Measurements from ENCODE around the gene ZIC2. TPM values are rescaled to one million over a fixed set of nuclear protein-coding genes. Genes with fewer than 3 reads are reported as not detected.

ZIC2 gene
- total and polyA plus RNA-seq, 2 experiments from 2014 or later, result not detected

- no peaks in the 10 kb centered on the region for H3K36me3 ChIP-seq (ENCODE audit: low read depth)
- WGBS, 2 experiments (ENCODE audit: low coverage in 1 of 2, low lambda C conversion rate in 2 of 2, missing lambda C conversion rate in 2 of 2), result 10 to 11% methylated on average over 18 to 49 of the region's 55 CpGs
- no peak overlapping the region for H3K4me3 ChIP-seq
- DNase-seq, result no peak
- no peaks in the 10 kb centered on the region for H3K79me2 ChIP-seq (ENCODE audit: insufficient read depth)
- no peak overlapping the region for H3K27ac ChIP-seq
- H3K4me1 ChIP-seq (ENCODE audit: insufficient read depth), result no peaks in the 10 kb centered on the region
- no peaks in the 10 kb centered on the region for H3K9me3 ChIP-seq (ENCODE audit: low read depth)
- no peaks in the 10 kb centered on the region for H3K9me2 ChIP-seq (ENCODE audit: insufficient read depth)
- H2AFZ ChIP-seq, result no peak overlapping the region
- H3K27me3 ChIP-seq (replicated peaks; ENCODE audit: insufficient read depth), result peaks cover 79% of the 10 kb centered on the region
- H3F3A ChIP-seq (ENCODE audit: insufficient read depth), result no peaks in the 10 kb centered on the region
- H3K4me2 ChIP-seq (ENCODE audit: unreplicated experiment), result no peak overlapping the region
- H3K9ac ChIP-seq, result no peak overlapping the region
- no peaks in the 10 kb centered on the region for H4K20me1 ChIP-seq (ENCODE audit: insufficient read depth)
- in situ Hi-C loops (cut with MboI), result no loop called here
- TF ChIP-seq EZH2phosphoT487 (IDR thresholded peaks at IDR 0.05; ENCODE audit: insufficient read depth, low read depth) (no peak), EZH2 (IDR thresholded peaks at IDR 0.05; ENCODE audit: insufficient read depth, poor library complexity, severe bottlenecking) (no peak)
Observed at GRCh38 chr13:99985241-99985874, 3.8 kb downstream of the ZIC2 start.

DNA sequence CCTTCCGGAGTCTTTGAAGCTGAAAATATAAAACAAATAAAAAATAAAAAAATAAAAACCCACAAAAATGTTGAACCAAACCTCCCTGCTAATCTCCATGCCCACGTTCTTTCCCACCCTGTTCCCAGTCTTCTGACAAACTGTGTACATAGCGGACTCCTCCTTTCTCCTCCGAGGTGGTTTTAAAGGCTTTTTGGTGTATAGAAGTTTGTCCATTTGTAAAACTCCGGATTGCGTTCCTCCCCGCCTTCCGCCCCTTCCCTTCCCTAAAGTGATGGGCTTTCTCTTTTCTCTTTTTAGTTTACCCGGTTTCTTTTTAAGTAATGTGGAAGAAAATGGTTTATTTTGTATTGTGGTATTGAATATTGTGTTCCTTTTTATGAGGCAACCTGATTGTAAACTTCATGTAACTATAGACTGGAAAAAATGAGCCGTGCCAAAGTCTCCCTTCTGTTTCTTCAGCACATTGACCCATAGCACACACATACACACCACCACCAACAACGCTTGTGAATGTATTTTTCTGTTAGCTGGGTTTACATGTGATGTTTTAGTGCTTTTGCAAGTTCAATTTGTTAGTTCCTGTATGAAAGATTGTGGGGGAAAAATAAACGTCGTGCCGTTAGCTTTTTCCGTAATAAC lies 4.4 kb downstream of the ZIC2 start:
- H3K79me2 ChIP-seq (ENCODE audit: insufficient read depth), result no peaks in the 10 kb centered on the region
- peak; percentile 99 for TF ChIP-seq EZH2 (IDR thresholded peaks at IDR 0.05; ENCODE audit: insufficient read depth, poor library complexity, severe bottlenecking)
- TF ChIP-seq EZH2phosphoT487 (IDR thresholded peaks at IDR 0.05; ENCODE audit: insufficient read depth, low read depth), result 0 out of 2 replicates have a peak, but pooled peaks have one; percentile 45
- no peak overlapping the region for H3K9ac ChIP-seq
- in situ Hi-C loops (cut with MboI), result no loop called here
- H3K4me3 ChIP-seq, result no peak overlapping the region
- no peak for DNase-seq
- no peaks in the 10 kb centered on the region for H3K9me3 ChIP-seq (ENCODE audit: low read depth)
- H3K4me2 ChIP-seq (ENCODE audit: unreplicated experiment), result no peak overlapping the region
- H2AFZ ChIP-seq, result no peak overlapping the region
- no peaks in the 10 kb centered on the region for H3K36me3 ChIP-seq (ENCODE audit: low read depth)
- no peaks in the 10 kb centered on the region for H3F3A ChIP-seq (ENCODE audit: insufficient read depth)
- no peaks in the 10 kb centered on the region for H3K9me2 ChIP-seq (ENCODE audit: insufficient read depth)
- WGBS, 2 experiments (ENCODE audit: low coverage in 1 of 2, low lambda C conversion rate in 2 of 2, missing lambda C conversion rate in 2 of 2), result 44 to 48% methylated on average over 15 of the region's 15 CpGs
- H3K4me1 ChIP-seq (ENCODE audit: insufficient read depth), result no peaks in the 10 kb centered on the region
- H3K27ac ChIP-seq, result no peak overlapping the region
- peaks cover 86% of the 10 kb centered on the region for H3K27me3 ChIP-seq (replicated peaks; ENCODE audit: insufficient read depth)
- H4K20me1 ChIP-seq (ENCODE audit: insufficient read depth), result no peaks in the 10 kb centered on the region

- H3K79me2 ChIP-seq (ENCODE audit: insufficient read depth), result no peaks in the 10 kb centered on the region
- H3K36me3 ChIP-seq (ENCODE audit: low read depth), result no peaks in the 10 kb centered on the region
- 62 to 70% methylated on average over 8 of the region's 8 CpGs for WGBS, 2 experiments (ENCODE audit: low coverage in 1 of 2, low lambda C conversion rate in 2 of 2, missing lambda C conversion rate in 2 of 2)
- no peaks in the 10 kb centered on the region for H3K9me3 ChIP-seq (ENCODE audit: low read depth)
- no peak for DNase-seq
- no peaks in the 10 kb centered on the region for H3F3A ChIP-seq (ENCODE audit: insufficient read depth)
- no peaks in the 10 kb centered on the region for H3K4me1 ChIP-seq (ENCODE audit: insufficient read depth)
- no peak overlapping the region for H3K9ac ChIP-seq
- H2AFZ ChIP-seq, result no peak overlapping the region
- H4K20me1 ChIP-seq (ENCODE audit: insufficient read depth), result no peaks in the 10 kb centered on the region
- H3K27ac ChIP-seq, result no peak overlapping the region
- no peak overlapping the region for H3K4me3 ChIP-seq
- TF ChIP-seq EZH2 (IDR thresholded peaks at IDR 0.05; ENCODE audit: insufficient read depth, poor library complexity, severe bottlenecking), result no peak
- TF ChIP-seq EZH2phosphoT487 (IDR thresholded peaks at IDR 0.05; ENCODE audit: insufficient read depth, low read depth), result no peak; the same call in 1 of the 2 replicates
- no peak overlapping the region for H3K4me2 ChIP-seq (ENCODE audit: unreplicated experiment)
- in situ Hi-C loops (cut with MboI), result no loop called here
- no peaks in the 10 kb centered on the region for H3K9me2 ChIP-seq (ENCODE audit: insufficient read depth)
- H3K27me3 ChIP-seq (replicated peaks; ENCODE audit: insufficient read depth), result peaks cover 93% of the 10 kb centered on the region
Observed at GRCh38 chr13:99986741-99987140, 5.2 kb downstream of the ZIC2 start.

DNA sequence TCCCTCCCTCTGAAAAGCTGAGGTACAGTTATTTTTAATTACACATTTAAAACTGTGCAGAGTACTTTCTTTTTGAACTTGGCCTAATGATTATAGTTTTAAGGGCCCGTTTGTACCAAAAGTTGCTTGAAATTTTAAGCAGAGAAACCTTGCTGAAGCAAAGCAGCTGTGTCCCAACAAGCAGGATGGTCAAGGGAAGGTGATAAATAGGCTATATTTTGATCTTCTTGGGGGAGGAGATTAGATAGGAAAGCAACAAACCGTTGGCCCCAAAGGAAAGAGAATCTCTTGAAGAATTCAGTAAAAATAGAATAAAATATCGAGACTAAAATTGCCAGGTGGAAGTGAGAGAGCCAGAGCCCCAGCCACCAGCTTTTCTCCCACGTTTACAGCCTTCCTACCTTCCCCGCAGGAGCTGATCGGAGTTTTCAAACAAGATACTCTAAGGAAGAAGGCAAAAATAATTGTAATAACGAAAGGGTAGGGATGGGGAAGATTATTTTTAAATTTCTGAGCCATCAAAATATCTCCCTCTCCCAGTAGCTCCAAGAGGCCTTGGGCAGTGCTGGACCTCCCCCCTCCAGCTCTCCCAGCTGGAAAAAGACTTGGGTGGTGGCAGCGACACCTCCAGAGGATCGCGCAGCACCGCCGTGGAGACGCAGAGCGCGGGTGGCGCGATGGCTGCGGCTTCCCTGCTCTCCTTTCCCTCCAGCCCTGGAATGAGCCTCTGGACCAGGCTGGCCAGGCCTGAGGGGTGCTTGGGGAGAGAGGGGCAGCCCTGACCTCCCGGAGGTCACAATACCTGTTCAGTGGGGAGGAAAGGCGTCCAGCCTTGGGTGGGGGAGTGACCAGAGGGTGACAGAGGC lies 5.8 kb downstream of the ZIC2 start:
- no peak overlapping the region for H2AFZ ChIP-seq

More for the DNA sequence above, 5.8 kb downstream of the ZIC2 start:
- no peak overlapping the region for H3K27ac ChIP-seq
- no peaks in the 10 kb centered on the region for H3F3A ChIP-seq (ENCODE audit: insufficient read depth)
- no peaks in the 10 kb centered on the region for H3K4me1 ChIP-seq (ENCODE audit: insufficient read depth)
- no peak overlapping the region for H3K9ac ChIP-seq
- H3K9me2 ChIP-seq (ENCODE audit: insufficient read depth), result no peaks in the 10 kb centered on the region
- TF ChIP-seq EZH2 (IDR thresholded peaks at IDR 0.05; ENCODE audit: insufficient read depth, poor library complexity, severe bottlenecking), result peak; percentile 24
- peak; percentile 56; the same call in 1 of the 2 replicates for TF ChIP-seq EZH2phosphoT487 (IDR thresholded peaks at IDR 0.05; ENCODE audit: insufficient read depth, low read depth)
- no peaks in the 10 kb centered on the region for H3K36me3 ChIP-seq (ENCODE audit: low read depth)
- H3K4me2 ChIP-seq (ENCODE audit: unreplicated experiment), result no peak overlapping the region
- no peaks in the 10 kb centered on the region for H3K9me3 ChIP-seq (ENCODE audit: low read depth)
- no peak for DNase-seq
- WGBS, 2 experiments (ENCODE audit: low coverage in 1 of 2, low lambda C conversion rate in 2 of 2, missing lambda C conversion rate in 2 of 2), result 20 to 24% methylated on average over 19 to 20 of the region's 20 CpGs
- H4K20me1 ChIP-seq (ENCODE audit: insufficient read depth), result no peaks in the 10 kb centered on the region
- no peaks in the 10 kb centered on the region for H3K79me2 ChIP-seq (ENCODE audit: insufficient read depth)
- in situ Hi-C loops (cut with MboI), result no loop called here
- H3K27me3 ChIP-seq (replicated peaks; ENCODE audit: insufficient read depth), result peaks cover 95% of the 10 kb centered on the region
- no peak overlapping the region for H3K4me3 ChIP-seq
